ENCODE results near the gene PRDM15. TPM values are rescaled to one million over a fixed set of nuclear protein-coding genes. Genes with fewer than 3 reads are reported as not detected.

PRDM15 gene
- polyA plus RNA-seq, 1 donor (not counting 4 experiments of a cell fraction or from before 2014, with no cell fraction given) = 5.2 TPM

DNA sequence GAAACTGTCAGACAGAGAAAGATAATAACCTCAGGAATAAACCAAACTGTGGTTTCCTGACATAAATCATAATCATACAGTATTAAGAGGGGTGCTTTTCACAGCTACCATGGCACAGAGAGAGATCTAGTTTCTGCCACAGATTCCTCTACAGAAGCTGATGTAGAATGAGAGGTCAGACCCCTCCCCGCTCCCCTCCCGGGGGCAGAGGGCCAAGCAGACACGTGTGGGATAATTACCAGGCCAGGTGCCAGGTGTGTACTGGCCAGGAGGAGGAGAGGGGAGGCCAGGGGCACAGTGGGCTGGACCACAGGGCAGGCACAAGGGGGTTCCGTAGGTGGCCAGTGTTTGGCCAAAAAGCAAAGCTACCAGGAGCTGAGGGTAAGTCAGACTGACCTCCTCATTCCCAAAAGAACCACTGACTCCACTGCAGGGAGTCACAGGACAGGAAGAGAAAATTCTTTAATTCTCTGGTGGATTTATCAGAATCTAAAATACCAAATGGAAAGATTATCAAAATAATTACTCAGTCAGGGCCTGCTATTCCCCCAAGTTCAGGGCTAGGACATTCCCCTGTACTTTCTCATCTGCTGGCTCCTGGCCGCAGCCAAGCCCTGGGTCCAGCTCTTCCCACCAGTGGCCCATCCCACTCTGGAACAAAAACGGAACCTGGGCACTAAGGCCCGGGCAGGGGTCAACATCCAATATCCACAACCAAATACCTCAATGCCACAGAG lies 44.7 kb upstream of the PRDM15 start:
- H3K9ac ChIP-seq (ENCODE audit: control insufficient read depth, extremely low read depth, insufficient read depth, low read length) = no peak overlapping the region
- DNase-seq (ENCODE audit: low read depth, low spot score) = no peak
- peaks cover 44% of the 10 kb centered on the region for H3K79me2 ChIP-seq (ENCODE audit: control insufficient read depth, insufficient read depth, low read length)
- no peaks in the 10 kb centered on the region for H3K9me1 ChIP-seq (ENCODE audit: control insufficient read depth, extremely low read depth, insufficient read depth, low read length)
- no peaks in the 10 kb centered on the region for H3K27me3 ChIP-seq (ENCODE audit: control insufficient read depth, extremely low read depth, insufficient read depth, low read length)
- H4K20me1 ChIP-seq (ENCODE audit: control insufficient read depth, extremely low read depth, insufficient read depth, low read length) = no peaks in the 10 kb centered on the region
- H2AFZ ChIP-seq (ENCODE audit: control insufficient read depth, low read length) = no peak overlapping the region
- no peak for TF ChIP-seq EZH2 (IDR thresholded peaks at IDR 0.05; ENCODE audit: low read length)
- TF ChIP-seq, protein P1, sequence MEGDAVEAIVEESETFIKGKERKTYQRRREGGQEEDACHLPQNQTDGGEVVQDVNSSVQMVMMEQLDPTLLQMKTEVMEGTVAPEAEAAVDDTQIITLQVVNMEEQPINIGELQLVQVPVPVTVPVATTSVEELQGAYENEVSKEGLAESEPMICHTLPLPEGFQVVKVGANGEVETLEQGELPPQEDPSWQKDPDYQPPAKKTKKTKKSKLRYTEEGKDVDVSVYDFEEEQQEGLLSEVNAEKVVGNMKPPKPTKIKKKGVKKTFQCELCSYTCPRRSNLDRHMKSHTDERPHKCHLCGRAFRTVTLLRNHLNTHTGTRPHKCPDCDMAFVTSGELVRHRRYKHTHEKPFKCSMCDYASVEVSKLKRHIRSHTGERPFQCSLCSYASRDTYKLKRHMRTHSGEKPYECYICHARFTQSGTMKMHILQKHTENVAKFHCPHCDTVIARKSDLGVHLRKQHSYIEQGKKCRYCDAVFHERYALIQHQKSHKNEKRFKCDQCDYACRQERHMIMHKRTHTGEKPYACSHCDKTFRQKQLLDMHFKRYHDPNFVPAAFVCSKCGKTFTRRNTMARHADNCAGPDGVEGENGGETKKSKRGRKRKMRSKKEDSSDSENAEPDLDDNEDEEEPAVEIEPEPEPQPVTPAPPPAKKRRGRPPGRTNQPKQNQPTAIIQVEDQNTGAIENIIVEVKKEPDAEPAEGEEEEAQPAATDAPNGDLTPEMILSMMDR (optimal IDR thresholded peaks at IDR 0.05 in 1 of 3, IDR thresholded peaks at IDR 0.05 in 1 of 3, conservative IDR thresholded peaks at IDR 0.05 in 1 of 3; ENCODE audit: extremely low read depth in 1 of 3, insufficient read depth in 2 of 3, low read length in 3 of 3) = no peak
- no peak for FAIRE-seq
- H3K36me3 ChIP-seq (ENCODE audit: control insufficient read depth in 2 of 2, extremely low read depth in 1 of 2, insufficient read depth in 2 of 2, low read length in 2 of 2) = peaks cover 5 to 8% of the 10 kb centered on the region in 2 experiments
- H3K27ac ChIP-seq (ENCODE audit: control insufficient read depth, insufficient read depth, low read length) = no peak overlapping the region
- dilution Hi-C loops (cut with MboI; ENCODE audit: extremely low pct_ligation_motif_present, low sequenced_read_pairs) = no loop called here
- H3K4me1 ChIP-seq (ENCODE audit: control insufficient read depth, extremely low read depth, insufficient read depth, low read length) = peaks cover 11% of the 10 kb centered on the region
- H3K4me2 ChIP-seq (ENCODE audit: control insufficient read depth, extremely low read depth, insufficient read depth, low read depth, low read length) = no peak overlapping the region
- H3K9me3 ChIP-seq (ENCODE audit: control insufficient read depth, low read depth, low read length) = no peaks in the 10 kb centered on the region
- no peak overlapping the region for H3K4me3 ChIP-seq (ENCODE audit: control insufficient read depth in 2 of 3, extremely low read depth in 1 of 3, insufficient read depth in 2 of 3, low read depth in 1 of 3, low read length in 3 of 3)

DNA sequence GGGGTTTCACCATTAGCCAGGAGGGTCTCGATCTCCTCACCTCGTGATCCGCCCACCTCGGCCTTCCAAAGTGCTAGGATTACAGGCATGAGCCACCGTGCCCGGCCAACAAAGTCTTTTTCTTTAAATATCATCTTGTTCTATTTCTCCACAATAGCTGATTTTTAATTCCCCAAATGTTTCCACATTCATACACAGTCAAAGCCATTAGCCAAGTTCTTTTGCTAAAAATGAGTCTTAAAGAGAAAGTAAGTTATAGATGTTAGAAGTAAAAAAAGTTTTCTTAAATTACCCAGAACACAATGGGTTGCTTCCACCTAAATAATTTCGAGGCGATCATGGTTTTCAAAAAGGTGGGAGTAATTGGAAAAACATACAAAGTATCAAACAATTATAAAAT lies 44.0 kb upstream of the PRDM15 start:
- Histone ChIP-seq H3K27ac (ENCODE audit: control insufficient read depth, insufficient read depth, low read length) (no peak overlapping the region), H4K20me1 (ENCODE audit: control insufficient read depth, extremely low read depth, insufficient read depth, low read length) (no peaks in the 10 kb centered on the region), H3K9me3 (ENCODE audit: control insufficient read depth, low read depth, low read length) (no peaks in the 10 kb centered on the region), H3K4me3 (ENCODE audit: control insufficient read depth in 2 of 3, extremely low read depth in 1 of 3, insufficient read depth in 2 of 3, low read depth in 1 of 3, low read length in 3 of 3) (no peak overlapping the region), H3K4me2 (ENCODE audit: control insufficient read depth, extremely low read depth, insufficient read depth, low read depth, low read length) (no peak overlapping the region), H3K9ac (ENCODE audit: control insufficient read depth, extremely low read depth, insufficient read depth, low read length) (no peak overlapping the region), H3K4me1 (ENCODE audit: control insufficient read depth, extremely low read depth, insufficient read depth, low read length) (peaks cover 11% of the 10 kb centered on the region), H2AFZ (ENCODE audit: control insufficient read depth, low read length) (no peak overlapping the region), H3K9me1 (ENCODE audit: control insufficient read depth, extremely low read depth, insufficient read depth, low read length) (no peaks in the 10 kb centered on the region), H3K27me3 (ENCODE audit: control insufficient read depth, extremely low read depth, insufficient read depth, low read length) (no peaks in the 10 kb centered on the region), H3K79me2 (ENCODE audit: control insufficient read depth, insufficient read depth, low read length) (peaks cover 41% of the 10 kb centered on the region), H3K36me3 (ENCODE audit: control insufficient read depth in 2 of 2, extremely low read depth in 1 of 2, insufficient read depth in 2 of 2, low read length in 2 of 2) (peaks cover 5 to 9% of the 10 kb centered on the region in 2 experiments)
- dilution Hi-C loops (cut with MboI; ENCODE audit: extremely low pct_ligation_motif_present, low sequenced_read_pairs) = no loop called here
- TF ChIP-seq, protein P1 (optimal IDR thresholded peaks at IDR 0.05 in 1 of 3, IDR thresholded peaks at IDR 0.05 in 1 of 3, conservative IDR thresholded peaks at IDR 0.05 in 1 of 3; ENCODE audit: extremely low read depth in 1 of 3, insufficient read depth in 2 of 3, low read length in 3 of 3) = no peak
- no peak for TF ChIP-seq EZH2 (IDR thresholded peaks at IDR 0.05; ENCODE audit: low read length)
- DNase-seq (ENCODE audit: low read depth, low spot score) = no peak
- FAIRE-seq = no peak
